Activated T-helper 1 cell treated with anti-CD3 and anti-CD28 coated beads, Interleukin-12 subunit alpha, Interleukin-12 subunit beta, Interleukin-2, Interleukin-4 antibody, amounts not matched to agents 30 ng/mL and 10 ng/mL and 1 ng/mL, durations not matched to agents 14 hours and 24 hours and 36 hours (primary cell): ENCODE data around the gene DDX41. TPM values are rescaled to one million over a fixed set of nuclear protein-coding genes. Genes with fewer than 3 reads are reported as not detected.

Experiments
- DNase-seq: peaks from one replicate; pipeline ENCODE4 v3.0.0; 2021; ENCODE audit warnings: low spot score
- H3K27ac Mint-ChIP-seq: one replicate; pipeline ENCODE4 v1.8.0; 2021; ENCODE audit warnings: mild to moderate bottlenecking, mixed read lengths
- H3K27me3 Mint-ChIP-seq: one replicate; pipeline ENCODE4 v1.8.0; 2022; ENCODE audit warnings: mild to moderate bottlenecking, moderate library complexity, mixed read lengths; ENCODE audit not compliant: insufficient read depth
- H3K36me3 Mint-ChIP-seq: one replicate; pipeline ENCODE4 v1.8.0; 2021; ENCODE audit warnings: low read depth, mixed read lengths
- H3K4me1 Mint-ChIP-seq: one replicate; pipeline ENCODE4 v1.8.0; 2021; ENCODE audit warnings: low read depth, mixed read lengths
- H3K4me3 Mint-ChIP-seq: one replicate; pipeline ENCODE4 v1.8.0; 2021; ENCODE audit warnings: mild to moderate bottlenecking, moderate library complexity, mixed read lengths
- H3K9me3 Mint-ChIP-seq: one replicate; pipeline ENCODE4 v1.8.0; 2021; ENCODE audit warnings: mixed read lengths
- intact Hi-C: fragments of 100-400 bp; cut with micrococcal nuclease; formaldehyde crosslinking; loops from one replicate; pipeline ENCODE4 v1.15.1; 2024
- total RNA-seq: library from RNA; stranded (reverse); gene quantifications from 2 replicates; pipeline ENCODE4 v1.2.3, GENCODE V29; 2022

DDX41 gene
- total RNA-seq, 1 donor from 2014 or later: 166 TPM

- peak overlapping the region; percentile 30 for H3K4me3 Mint-ChIP-seq
- H3K9me3 Mint-ChIP-seq: no peaks in the 10 kb centered on the region
- H3K4me1 Mint-ChIP-seq: peaks cover 37% of the 10 kb centered on the region
- intact Hi-C loops: loop anchor here (10.0 kb wide), 1 partner anchor 1155 kb away; the partner anchor contains the start of genes ARL10 and KIAA1191
- no peaks in the 10 kb centered on the region for H3K27me3 Mint-ChIP-seq
- DNase-seq: no peak
- peak overlapping the region; percentile 50 for H3K27ac Mint-ChIP-seq
- H3K36me3 Mint-ChIP-seq: peaks cover 22% of the 10 kb centered on the region
Measured at GRCh38 chr5:177519463-177520235, 2.9 kb upstream of the DDX41 start.

GRCh38 chr5:177515580-177515979 lies 1.2 kb downstream of the DDX41 start:
- DNase-seq: no peak
- Mint-ChIP-seq H3K9me3 (no peaks in the 10 kb centered on the region), H3K27me3 (no peaks in the 10 kb centered on the region), H3K4me3 (peak overlapping the region; percentile 91), H3K27ac (peak overlapping the region; percentile 88), H3K36me3 (peaks cover 41% of the 10 kb centered on the region), H3K4me1 (peaks cover 36% of the 10 kb centered on the region)
- intact Hi-C loops: loop anchor here (10.0 kb wide), 1 partner anchor 1151 kb away; the partner anchor contains the start of genes ARL10 and KIAA1191

DNA sequence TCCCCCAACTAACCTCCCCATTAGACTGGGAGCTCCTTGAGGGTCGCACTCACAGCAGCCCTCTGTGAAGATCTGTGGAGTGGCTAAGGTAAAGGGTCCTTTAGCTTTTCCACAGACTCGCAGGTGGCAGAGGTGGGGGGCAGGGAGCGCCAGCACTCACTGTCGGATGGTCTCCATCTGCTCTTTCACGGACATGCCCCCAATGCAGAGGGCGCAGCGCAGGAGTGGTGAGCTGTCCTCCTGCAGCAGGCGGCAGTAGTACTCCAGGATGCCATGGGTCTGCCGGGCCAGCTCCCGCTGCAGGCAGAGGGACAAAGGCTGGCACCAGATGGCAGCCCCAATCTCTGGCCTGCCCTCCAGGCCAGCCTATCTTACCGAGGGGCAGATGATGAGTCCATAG lies 2.2 kb downstream of the DDX41 start:
- no peak for DNase-seq
- intact Hi-C loops: loop anchor here (10.0 kb wide), 1 partner anchor 1150 kb away; the partner anchor contains the start of genes ARL10 and KIAA1191
- Mint-ChIP-seq H3K27me3 (no peaks in the 10 kb centered on the region), H3K9me3 (no peaks in the 10 kb centered on the region), H3K4me3 (peak overlapping the region; percentile 91), H3K27ac (no peak overlapping the region), H3K36me3 (peaks cover 37% of the 10 kb centered on the region), H3K4me1 (peaks cover 30% of the 10 kb centered on the region)

DNA sequence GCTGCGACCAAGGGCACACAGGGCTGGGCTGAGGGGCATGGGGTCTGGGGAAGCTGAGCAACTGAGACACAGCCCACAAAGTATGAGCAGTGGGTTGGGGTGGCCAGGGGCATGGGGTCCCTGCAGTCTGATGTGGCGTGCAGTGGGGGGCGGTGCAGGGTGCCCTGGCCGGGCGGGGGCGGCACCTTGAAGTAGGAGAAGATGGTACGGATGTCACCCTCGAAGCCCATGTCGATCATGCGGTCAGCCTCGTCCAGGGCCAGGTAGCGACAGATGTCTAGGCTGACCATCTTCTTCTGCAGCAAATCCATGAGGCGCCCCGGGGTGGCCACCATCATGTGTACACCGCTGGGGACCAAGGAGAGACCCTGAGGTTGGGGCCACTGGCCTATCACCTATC lies 3.3 kb downstream of the DDX41 start:
- H3K9me3 Mint-ChIP-seq: no peaks in the 10 kb centered on the region
- peaks cover 24% of the 10 kb centered on the region for H3K4me1 Mint-ChIP-seq
- DNase-seq: no peak
- H3K36me3 Mint-ChIP-seq: peaks cover 33% of the 10 kb centered on the region
- intact Hi-C loops: loop anchor here (10.0 kb wide), 1 partner anchor 1149 kb away; the partner anchor contains the start of genes ARL10 and KIAA1191
- H3K27ac Mint-ChIP-seq: no peak overlapping the region
- no peak overlapping the region for H3K4me3 Mint-ChIP-seq
- H3K27me3 Mint-ChIP-seq: no peaks in the 10 kb centered on the region

DNA sequence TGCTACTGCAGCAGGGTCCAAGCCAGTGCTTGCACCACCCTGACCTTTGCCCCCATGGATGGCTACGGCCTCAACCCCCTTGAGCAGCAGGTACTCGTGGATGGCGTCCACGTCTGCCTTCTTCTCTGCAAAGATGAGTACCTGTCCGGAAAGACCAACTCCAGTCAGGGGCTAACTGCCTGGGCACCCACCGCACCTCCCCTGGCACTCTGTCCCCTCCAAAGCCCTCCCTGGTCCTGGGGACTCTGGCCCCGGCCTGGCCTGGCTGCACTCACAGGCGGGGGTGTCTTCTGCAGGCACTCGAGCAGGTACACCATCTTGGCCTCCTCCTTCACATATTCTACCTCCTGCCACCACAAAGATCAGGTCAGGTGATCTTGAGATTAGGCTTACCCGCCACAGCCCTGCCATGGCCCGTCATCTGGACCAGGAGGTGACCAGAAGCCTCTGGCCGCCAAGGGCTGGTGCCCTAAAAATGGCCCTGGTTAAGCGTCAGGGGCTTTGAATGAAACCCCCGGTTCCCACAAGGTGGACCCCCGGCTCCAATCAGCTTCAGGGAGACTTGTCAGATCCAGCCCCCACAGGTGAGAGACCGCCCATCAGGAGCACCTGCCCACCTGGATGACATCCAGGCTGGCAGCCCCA lies 3.9 kb downstream of the DDX41 start:
- Mint-ChIP-seq H3K27ac (no peak overlapping the region), H3K4me3 (no peak overlapping the region), H3K27me3 (no peaks in the 10 kb centered on the region), H3K9me3 (no peaks in the 10 kb centered on the region), H3K4me1 (peaks cover 24% of the 10 kb centered on the region), H3K36me3 (peaks cover 33% of the 10 kb centered on the region)
- intact Hi-C loops: loop anchor here (10.0 kb wide), 1 partner anchor 1148 kb away; the partner anchor contains the start of genes ARL10 and KIAA1191
- DNase-seq: no peak

DNA sequence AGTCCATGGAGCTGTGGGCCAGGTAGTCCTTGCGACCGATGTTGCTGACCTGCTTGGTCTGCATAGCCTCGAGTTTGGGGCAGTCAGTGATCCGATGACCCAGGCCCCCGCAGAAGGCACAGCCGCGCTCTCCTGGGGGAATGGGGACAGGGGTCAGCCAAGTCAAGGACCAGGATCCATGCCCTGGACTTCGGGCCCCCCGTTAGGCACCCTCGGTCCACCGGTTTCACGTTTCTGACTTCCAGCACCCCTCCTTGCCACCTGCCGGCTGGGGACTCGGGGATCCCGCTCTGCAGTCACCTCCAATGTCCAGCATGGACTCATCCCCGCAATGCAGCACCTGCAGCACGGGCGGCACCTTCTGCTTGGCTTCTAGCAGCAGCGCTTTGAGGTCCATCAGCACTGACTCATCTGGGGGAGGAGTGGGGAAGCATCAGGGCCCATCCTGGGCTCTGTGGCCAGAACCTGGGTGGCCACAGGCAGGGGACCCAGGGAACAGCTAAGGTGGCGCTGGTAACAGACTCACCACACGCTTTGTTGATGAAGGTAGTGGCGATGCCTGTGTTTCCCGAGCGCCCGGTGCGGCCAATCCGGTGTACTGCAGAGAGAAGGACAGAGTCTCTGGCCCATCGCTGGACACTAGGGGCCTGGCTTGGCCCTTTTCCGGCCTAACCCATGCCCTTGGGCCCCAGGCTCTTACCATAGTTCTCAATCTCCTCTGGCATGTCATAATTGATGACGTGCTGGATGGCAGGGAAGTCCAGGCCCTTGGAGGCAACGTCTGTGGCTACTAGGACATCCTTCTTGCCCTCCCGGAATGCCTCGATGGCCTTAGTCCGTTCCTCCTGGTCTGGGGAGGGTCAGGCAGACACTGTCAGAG lies 4.7 kb downstream of the DDX41 start:
- Mint-ChIP-seq H3K4me1 (peaks cover 24% of the 10 kb centered on the region), H3K27ac (no peak overlapping the region), H3K4me3 (no peak overlapping the region), H3K27me3 (no peaks in the 10 kb centered on the region), H3K9me3 (no peaks in the 10 kb centered on the region), H3K36me3 (peaks cover 33% of the 10 kb centered on the region)
- DNase-seq: no peak
- intact Hi-C loops: loop anchor here (10.0 kb wide), 1 partner anchor 1147 kb away; the partner anchor contains the start of genes ARL10 and KIAA1191

DNA sequence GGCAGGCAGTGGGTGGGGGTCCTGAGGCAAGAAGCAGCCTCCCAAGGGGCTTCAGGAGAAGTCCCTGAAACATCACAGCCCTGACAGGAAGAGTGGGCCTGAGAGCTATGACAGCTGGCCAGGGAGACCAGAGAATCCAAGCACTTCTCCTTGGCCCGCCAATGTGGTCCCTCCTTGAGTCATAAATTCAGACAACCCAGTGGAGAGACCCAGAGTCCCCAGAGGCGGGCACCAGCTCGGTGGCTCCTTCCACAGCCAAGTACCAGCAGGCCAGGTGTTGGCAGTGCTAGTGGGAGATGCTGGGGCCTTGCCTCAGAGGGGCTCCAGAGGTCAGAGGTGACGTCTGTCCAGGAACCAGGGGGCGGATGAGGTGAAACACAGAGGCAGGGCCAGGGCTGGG lies 5.6 kb downstream of the DDX41 start:
- no peak overlapping the region for H3K27ac Mint-ChIP-seq
- intact Hi-C loops: loop anchor here (10.0 kb wide), 1 partner anchor 1146 kb away; the partner anchor contains the start of genes ARL10 and KIAA1191
- H3K27me3 Mint-ChIP-seq: no peaks in the 10 kb centered on the region
- H3K4me3 Mint-ChIP-seq: no peak overlapping the region
- H3K4me1 Mint-ChIP-seq: peaks cover 21% of the 10 kb centered on the region
- no peaks in the 10 kb centered on the region for H3K9me3 Mint-ChIP-seq
- no peak for DNase-seq
- peaks cover 29% of the 10 kb centered on the region for H3K36me3 Mint-ChIP-seq

DNA sequence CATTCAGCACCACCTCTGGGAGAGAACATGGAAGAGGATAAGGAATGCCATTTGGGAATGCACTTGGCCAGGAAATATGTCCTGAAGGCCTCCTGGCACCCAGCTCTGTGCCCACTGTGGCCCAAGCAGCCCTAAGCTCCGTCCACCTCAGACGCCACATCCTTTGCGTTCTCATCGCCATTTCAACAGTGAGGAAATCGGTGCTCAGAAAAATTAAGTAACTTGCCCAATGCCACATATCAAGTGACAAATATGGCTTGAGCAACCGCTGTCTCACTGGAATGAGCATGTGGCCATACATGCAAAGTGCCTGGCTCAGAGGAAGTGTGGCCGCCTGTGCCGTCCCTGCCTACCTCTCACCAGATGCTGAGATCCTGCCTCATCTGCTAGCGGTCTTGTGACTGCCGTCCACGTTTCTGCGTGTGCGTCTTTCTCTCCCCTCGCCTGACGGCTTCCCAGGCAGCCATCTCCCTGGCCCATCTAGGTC lies 6.2 kb downstream of the DDX41 start:
- Mint-ChIP-seq H3K27me3 (no peaks in the 10 kb centered on the region), H3K4me3 (no peak overlapping the region), H3K4me1 (peaks cover 17% of the 10 kb centered on the region), H3K36me3 (peaks cover 23% of the 10 kb centered on the region), H3K9me3 (no peaks in the 10 kb centered on the region), H3K27ac (no peak overlapping the region)
- intact Hi-C loops: loop anchor here (10.0 kb wide), 1 partner anchor 1146 kb away; the partner anchor contains the start of genes ARL10 and KIAA1191
- no peak for DNase-seq

DNA sequence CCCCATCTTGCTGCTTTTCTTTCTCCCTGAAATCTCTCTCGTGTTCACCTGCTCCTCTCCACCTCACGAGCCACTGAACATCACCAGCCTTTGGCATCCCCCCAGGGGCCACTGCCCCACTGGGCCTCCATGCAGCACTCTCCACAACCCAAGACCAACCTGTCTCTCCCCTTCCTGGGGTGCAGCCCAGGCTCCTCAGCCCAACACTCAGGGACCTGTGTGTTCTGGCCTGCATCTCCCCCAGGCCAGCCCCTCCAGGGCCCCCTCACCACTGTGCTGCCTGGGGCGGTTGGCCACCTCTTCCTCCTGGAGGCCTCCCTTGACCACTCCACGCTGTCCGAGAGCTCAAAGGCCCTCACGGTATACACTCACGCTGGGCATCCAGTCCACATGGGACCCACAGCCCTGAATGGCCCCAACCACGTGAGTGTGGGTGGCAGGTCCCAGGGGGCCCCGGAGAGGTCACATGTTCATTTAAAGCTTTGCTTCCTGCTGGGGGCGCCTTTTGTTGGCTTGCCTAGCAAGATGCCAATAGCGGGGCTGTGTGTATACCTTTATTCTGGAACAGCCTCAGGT lies 6.7 kb downstream of the DDX41 start:
- intact Hi-C loops: loop anchor here (10.0 kb wide), 1 partner anchor 1145 kb away; the partner anchor contains the start of genes ARL10 and KIAA1191
- Mint-ChIP-seq H3K27me3 (no peaks in the 10 kb centered on the region), H3K27ac (no peak overlapping the region), H3K36me3 (peaks cover 22% of the 10 kb centered on the region), H3K9me3 (no peaks in the 10 kb centered on the region), H3K4me1 (peaks cover 12% of the 10 kb centered on the region), H3K4me3 (no peak overlapping the region)
- DNase-seq: no peak

- H3K4me1 Mint-ChIP-seq: peaks cover 7% of the 10 kb centered on the region
- no peak within 1 kb of the TSS for H3K27ac Mint-ChIP-seq
- no peaks in the 10 kb centered on the region for H3K27me3 Mint-ChIP-seq
- H3K4me3 Mint-ChIP-seq: no peak within 1 kb of the TSS
- intact Hi-C loops: no loop called here
- H3K36me3 Mint-ChIP-seq: peaks cover 21% of the 10 kb centered on the region
- no peaks in the 10 kb centered on the region for H3K9me3 Mint-ChIP-seq
- DNase-seq: no peak
Measured at GRCh38 chr5:177509381-177509951, 7.3 kb downstream of the DDX41 start, which contains the start of gene DOK3. DOK3 (minus strand) TSS chr5:177509826; CDS start chr5:177509540, 286 bp downstream.

DNA sequence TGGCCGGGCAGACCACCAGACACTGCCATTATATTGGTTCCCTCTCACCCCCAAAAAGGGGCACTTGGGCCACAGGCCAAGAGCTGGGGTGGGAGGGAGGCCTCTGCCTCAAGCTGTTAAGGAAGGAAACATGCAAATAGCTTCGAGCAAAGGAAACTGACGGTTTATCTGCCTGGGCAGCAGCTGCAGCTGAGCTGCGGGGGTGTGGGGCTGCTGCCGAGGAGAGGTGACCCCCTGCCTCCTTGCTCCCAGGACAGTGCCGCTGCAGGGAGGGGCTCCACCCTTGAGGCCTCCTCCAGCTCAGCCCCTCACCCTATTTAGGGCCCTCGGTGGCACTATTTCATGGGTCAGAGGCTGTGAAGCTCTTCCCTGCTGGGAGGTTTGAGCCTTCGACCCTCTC lies 7.9 kb downstream of the DDX41 start:
- Mint-ChIP-seq H3K36me3 (peaks cover 15% of the 10 kb centered on the region), H3K4me3 (no peak overlapping the region), H3K9me3 (no peaks in the 10 kb centered on the region), H3K4me1 (peaks cover under 1% of the 10 kb centered on the region), H3K27me3 (no peaks in the 10 kb centered on the region), H3K27ac (no peak overlapping the region)
- DNase-seq: no peak
- intact Hi-C loops: no loop called here
